IPS-18a (cell line): ENCODE data around the gene PPIL1.

Source experiments
- H3K27ac ChIP-seq: one replicate; pipeline ENCODE4 v1.5.1; 2013; ENCODE audit warnings: low read length
- H3K27me3 ChIP-seq: one replicate; pipeline ENCODE4 v1.6.1; 2013; ENCODE audit warnings: mild to moderate bottlenecking, low read length; ENCODE audit not compliant: control insufficient read depth, insufficient read depth
- H3K36me3 ChIP-seq: one replicate; pipeline ENCODE4 v1.6.1; 2013; ENCODE audit warnings: low read depth, low read length; ENCODE audit not compliant: control insufficient read depth
- H3K4me1 ChIP-seq: one replicate; pipeline ENCODE4 v1.6.1; 2013; ENCODE audit warnings: low read depth, low read length; ENCODE audit not compliant: control insufficient read depth
- H3K4me3 ChIP-seq: one replicate; pipeline ENCODE4 v1.5.1; 2013; ENCODE audit warnings: low read length
- H3K9ac ChIP-seq: one replicate; pipeline ENCODE4 v1.6.1; 2013; ENCODE audit warnings: mild to moderate bottlenecking, low read length, moderate library complexity
- H3K9me3 ChIP-seq: one replicate; pipeline ENCODE4 v1.6.1; 2013; ENCODE audit warnings: low read depth, low read length; ENCODE audit not compliant: control insufficient read depth

Gene PPIL1

GRCh38 chr6:36827261-36828079, 47.1 kb downstream of the PPIL1 start:
- Histone ChIP-seq H3K36me3 (no peaks in the 10 kb centered on the region), H3K9me3 (no peaks in the 10 kb centered on the region), H3K4me1 (no peaks in the 10 kb centered on the region), H3K4me3 (no peak overlapping the region), H3K27ac (no peak overlapping the region), H3K9ac (no peak overlapping the region), H3K27me3 (no peaks in the 10 kb centered on the region)

- no peaks in the 10 kb centered on the region for H3K4me1 ChIP-seq
- H3K27ac ChIP-seq = no peak overlapping the region
Measured at GRCh38 chr6:36826520-36827227, 47.9 kb downstream of the PPIL1 start.

GRCh38 chr6:36825994-36826393, 48.6 kb downstream of the PPIL1 start:
- Histone ChIP-seq H3K36me3 (no peaks in the 10 kb centered on the region), H3K27ac (no peak overlapping the region), H3K9me3 (no peaks in the 10 kb centered on the region), H3K9ac (no peak overlapping the region), H3K4me1 (no peaks in the 10 kb centered on the region), H3K27me3 (no peaks in the 10 kb centered on the region), H3K4me3 (no peak overlapping the region)

More at GRCh38 chr6:36826520-36827227, 47.9 kb downstream of the PPIL1 start:
- Histone ChIP-seq H3K4me3 (no peak overlapping the region), H3K36me3 (no peaks in the 10 kb centered on the region), H3K27me3 (no peaks in the 10 kb centered on the region), H3K9me3 (no peaks in the 10 kb centered on the region), H3K9ac (no peak overlapping the region)

GRCh38 chr6:36825452-36825851, 49.2 kb downstream of the PPIL1 start:
- no peak overlapping the region for H3K27ac ChIP-seq
- no peak overlapping the region for H3K4me3 ChIP-seq
- H3K4me1 ChIP-seq = no peaks in the 10 kb centered on the region
- H3K9me3 ChIP-seq = no peaks in the 10 kb centered on the region
- no peaks in the 10 kb centered on the region for H3K36me3 ChIP-seq
- no peak overlapping the region for H3K9ac ChIP-seq
- H3K27me3 ChIP-seq = no peaks in the 10 kb centered on the region

- no peak overlapping the region for H3K4me3 ChIP-seq
- H3K9me3 ChIP-seq = no peaks in the 10 kb centered on the region
- no peaks in the 10 kb centered on the region for H3K27me3 ChIP-seq
- H3K36me3 ChIP-seq = no peaks in the 10 kb centered on the region
- no peak overlapping the region for H3K9ac ChIP-seq
- no peaks in the 10 kb centered on the region for H3K4me1 ChIP-seq
- no peak overlapping the region for H3K27ac ChIP-seq
Measured at GRCh38 chr6:36824253-36824652, 50.4 kb downstream of the PPIL1 start.

GRCh38 chr6:36823421-36824096, 51.0 kb downstream of the PPIL1 start:
- Histone ChIP-seq H3K36me3 (no peaks in the 10 kb centered on the region), H3K4me3 (no peak overlapping the region), H3K9me3 (no peaks in the 10 kb centered on the region), H3K9ac (no peak overlapping the region), H3K27me3 (no peaks in the 10 kb centered on the region), H3K4me1 (no peaks in the 10 kb centered on the region), H3K27ac (no peak overlapping the region)

GRCh38 chr6:36822506-36823269, 51.9 kb downstream of the PPIL1 start:
- peaks cover 5% of the 10 kb centered on the region for H3K4me1 ChIP-seq
- no peaks in the 10 kb centered on the region for H3K27me3 ChIP-seq
- no peak overlapping the region for H3K27ac ChIP-seq
- no peaks in the 10 kb centered on the region for H3K36me3 ChIP-seq
- H3K9ac ChIP-seq = no peak overlapping the region
- H3K4me3 ChIP-seq = no peak overlapping the region
- no peaks in the 10 kb centered on the region for H3K9me3 ChIP-seq

GRCh38 chr6:36821581-36822335, 52.8 kb downstream of the PPIL1 start:
- Histone ChIP-seq H3K4me1 (peaks cover 5% of the 10 kb centered on the region), H3K27ac (no peak overlapping the region), H3K27me3 (no peaks in the 10 kb centered on the region), H3K9ac (no peak overlapping the region), H3K4me3 (no peak overlapping the region), H3K9me3 (no peaks in the 10 kb centered on the region), H3K36me3 (no peaks in the 10 kb centered on the region)

- Histone ChIP-seq H3K4me1 (peaks cover 5% of the 10 kb centered on the region), H3K27me3 (no peaks in the 10 kb centered on the region), H3K9me3 (no peaks in the 10 kb centered on the region), H3K4me3 (no peak overlapping the region), H3K9ac (no peak overlapping the region), H3K36me3 (no peaks in the 10 kb centered on the region), H3K27ac (no peak overlapping the region)
Measured at GRCh38 chr6:36820700-36821580, 53.7 kb downstream of the PPIL1 start.

GRCh38 chr6:36818756-36819155, 55.8 kb downstream of the PPIL1 start:
- no peaks in the 10 kb centered on the region for H3K27me3 ChIP-seq

More at GRCh38 chr6:36818756-36819155, 55.8 kb downstream of the PPIL1 start:
- no peak overlapping the region for H3K4me3 ChIP-seq
- no peak overlapping the region for H3K9ac ChIP-seq
- H3K9me3 ChIP-seq = no peaks in the 10 kb centered on the region
- no peaks in the 10 kb centered on the region for H3K36me3 ChIP-seq
- H3K4me1 ChIP-seq = peaks cover 5% of the 10 kb centered on the region
- no peak overlapping the region for H3K27ac ChIP-seq
